Measurements from ENCODE around the gene DDX43. TPM values are rescaled to one million over a fixed set of nuclear protein-coding genes. Genes with fewer than 3 reads are reported as not detected.
"Not testable (repeated sequence)": the region's sequence is repeated elsewhere in the genome, so short reads cannot be mapped to it uniquely, and the experiment has no call there.

The DDX43 gene
- polyA plus RNA-seq, 6 donors from 2014 or later, result 0.28 to 2.2 (median 0.41) TPM; not detected in 1

- peak within 1 kb of the TSS in 1 of 6 donors; percentile 14 for H3K27ac Mint-ChIP-seq
- H3K9me3 Mint-ChIP-seq, result peaks cover 0 to 30% (median 7%) of the 10 kb centered on the region in 7 donors
- no peaks in the 10 kb centered on the region for H3K4me1 Mint-ChIP-seq
- peaks cover 0 to 8% of the 10 kb centered on the region in 2 donors for H3K36me3 Mint-ChIP-seq
- H3K4me3 Mint-ChIP-seq, result peak within 1 kb of the TSS in 1 of 8 donors; percentile 60
- H3K27me3 Mint-ChIP-seq, result no peaks in the 10 kb centered on the region
- DNase-seq, result no peak
- ATAC-seq (ENCODE audit: low read depth in 2 of 2), result no peak
Observed at GRCh38 chr6:73369563-73369962, 25.1 kb upstream of the DDX43 start, which contains the start of gene OOEP. Gene OOEP (minus strand): TSS chr6:73369897. CDS start chr6:73369792, 105 bp downstream.

DNA sequence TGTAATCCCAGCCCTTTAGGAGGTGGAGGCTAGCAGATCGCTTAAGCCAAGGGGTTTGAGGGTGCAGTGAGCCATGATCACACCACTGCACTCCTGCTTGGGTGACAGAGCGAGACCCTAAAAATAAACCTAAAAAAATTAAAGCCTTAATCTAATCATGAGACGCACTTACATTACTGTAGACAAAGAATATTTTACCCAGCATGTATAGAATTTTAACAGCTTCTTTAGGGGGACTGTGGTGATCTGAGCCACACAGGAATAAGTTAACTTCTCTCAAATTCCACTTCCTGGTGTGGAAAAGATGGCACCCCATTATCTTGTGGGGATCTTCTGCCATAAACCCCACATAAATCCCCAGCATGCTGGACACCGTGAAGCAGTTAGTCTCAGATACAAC is 22.6 kb upstream of the DDX43 start:
- no peak for ATAC-seq (ENCODE audit: low read depth in 2 of 2)
- H3K27ac Mint-ChIP-seq, result no peak overlapping the region
- DNase-seq, result no peak
- peaks cover 0 to 30% (median 7%) of the 10 kb centered on the region in 7 donors for H3K9me3 Mint-ChIP-seq
- H3K4me3 Mint-ChIP-seq, result peak overlapping the region in 1 of 8 donors; percentile 42
- no peaks in the 10 kb centered on the region for H3K27me3 Mint-ChIP-seq
- peaks cover 0 to 8% of the 10 kb centered on the region in 2 donors for H3K36me3 Mint-ChIP-seq
- H3K4me1 Mint-ChIP-seq, result peaks cover 0 to 3% (median 0%) of the 10 kb centered on the region in 3 donors

GRCh38 chr6:73372516-73372915 is 22.1 kb upstream of the DDX43 start:
- H3K27me3 Mint-ChIP-seq, result no peaks in the 10 kb centered on the region

GRCh38 chr6:73375216-73375615 is 19.4 kb upstream of the DDX43 start:
- Mint-ChIP-seq H3K36me3 (peaks cover 0 to 7% of the 10 kb centered on the region in 2 donors), H3K27me3 (no peaks in the 10 kb centered on the region), H3K27ac (no peak overlapping the region), H3K9me3 (peaks cover 0 to 21% (median 7%) of the 10 kb centered on the region in 7 donors), H3K4me1 (peaks cover 0 to 9% (median 0%) of the 10 kb centered on the region in 3 donors), H3K4me3 (no peak overlapping the region)
- no peak for DNase-seq
- no peak for ATAC-seq (ENCODE audit: low read depth in 2 of 2)

More at GRCh38 chr6:73372516-73372915, 22.1 kb upstream of the DDX43 start:
- Mint-ChIP-seq H3K27ac (no peak overlapping the region), H3K36me3 (peaks cover 0 to 8% of the 10 kb centered on the region in 2 donors), H3K4me1 (peaks cover 0 to 7% (median 0%) of the 10 kb centered on the region in 3 donors), H3K4me3 (no peak overlapping the region), H3K9me3 (peaks cover 0 to 30% (median 7%) of the 10 kb centered on the region in 7 donors)
- DNase-seq (no peak), ATAC-seq (ENCODE audit: low read depth in 2 of 2) (no peak)

DNA sequence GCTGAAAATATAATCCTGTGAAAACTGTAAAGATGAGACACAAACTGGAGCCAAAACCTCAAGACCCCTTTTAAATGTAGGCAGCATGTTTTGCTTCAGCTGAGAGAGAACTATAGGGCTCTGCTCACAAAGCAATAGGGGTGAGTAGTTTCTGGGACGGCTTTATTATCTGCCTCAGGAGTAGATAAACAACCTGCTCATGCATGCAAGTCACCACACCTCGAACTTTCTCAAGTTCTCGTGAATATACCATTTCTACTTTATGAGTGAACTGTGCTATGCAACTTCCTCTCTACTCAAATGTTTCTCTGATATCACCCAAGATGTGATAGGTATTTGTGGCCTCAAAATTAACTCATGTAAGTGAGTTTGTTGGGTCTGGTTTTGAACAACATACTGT is 17.4 kb upstream of the DDX43 start:
- H3K27me3 Mint-ChIP-seq, result no peaks in the 10 kb centered on the region
- ATAC-seq (ENCODE audit: low read depth in 2 of 2) (no peak), DNase-seq (no peak)
- peaks cover 0 to 9% (median 0%) of the 10 kb centered on the region in 3 donors for H3K4me1 Mint-ChIP-seq
- no peak overlapping the region for H3K27ac Mint-ChIP-seq
- H3K9me3 Mint-ChIP-seq, result peaks cover 0 to 9% (median under 1%) of the 10 kb centered on the region in 7 donors
- no peak overlapping the region for H3K4me3 Mint-ChIP-seq
- H3K36me3 Mint-ChIP-seq, result no peaks in the 10 kb centered on the region

DNA sequence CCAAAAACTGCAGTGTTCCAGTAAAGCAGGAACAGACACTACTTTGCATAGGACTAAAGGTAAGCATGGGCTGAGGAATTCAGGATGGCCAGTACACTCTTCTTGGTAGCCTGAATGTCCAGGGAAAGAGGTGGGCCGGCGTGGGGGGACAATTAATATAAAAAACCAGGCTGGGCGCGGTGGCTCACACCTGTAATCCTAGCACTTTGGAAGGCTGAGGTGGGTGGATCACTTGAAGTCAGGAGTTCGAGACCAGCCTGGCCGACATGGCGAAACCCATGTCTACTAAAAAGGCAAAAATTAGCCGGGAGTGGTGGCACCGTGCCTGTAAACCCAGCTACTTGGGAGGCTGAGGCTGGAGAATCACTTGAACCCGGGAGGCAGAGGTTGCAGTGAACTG is 13.1 kb upstream of the DDX43 start:
- not testable (repeated sequence) for H3K27ac Mint-ChIP-seq; H3K9me3 Mint-ChIP-seq; H3K27me3 Mint-ChIP-seq; H3K36me3 Mint-ChIP-seq; H3K4me1 Mint-ChIP-seq; ATAC-seq (ENCODE audit: low read depth in 2 of 2); DNase-seq
- peak overlapping the region in 1 of 8 donors; percentile 10 for H3K4me3 Mint-ChIP-seq

DNA sequence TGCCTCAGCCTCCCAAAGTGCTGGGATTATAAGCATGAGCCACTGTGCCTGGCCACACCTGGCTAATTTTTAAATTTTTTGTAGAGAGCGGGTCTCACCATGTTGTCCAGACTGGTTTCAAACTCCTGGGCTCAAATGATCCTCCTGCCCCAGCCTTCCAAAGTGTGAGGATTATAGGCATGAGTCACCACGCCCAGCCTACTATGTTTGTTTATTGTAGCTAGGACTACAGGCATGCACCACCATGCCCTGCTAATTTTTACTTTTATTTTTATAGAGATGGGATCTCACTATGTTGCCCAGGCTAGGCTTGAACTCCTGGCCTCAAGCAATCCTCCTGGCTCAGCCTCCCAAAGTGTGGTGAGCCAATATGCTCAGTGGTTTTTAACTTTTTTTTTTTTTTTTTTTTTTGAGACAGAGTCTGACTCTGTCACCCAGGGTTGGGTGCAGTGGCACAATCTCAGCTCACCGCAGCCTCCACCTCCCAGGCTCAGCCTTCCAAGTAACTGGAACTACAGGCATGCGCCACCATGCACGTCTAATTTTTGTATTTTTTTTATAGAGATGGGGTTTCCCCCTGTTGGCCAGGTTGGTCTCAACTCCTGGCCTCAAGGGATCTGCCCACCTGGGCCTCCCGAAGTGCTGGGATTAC is 12.0 kb upstream of the DDX43 start:
- DNase-seq (no peak), ATAC-seq (ENCODE audit: low read depth in 2 of 2) (no peak)
- peaks cover 0 to 2% (median 0%) of the 10 kb centered on the region in 3 donors for H3K4me1 Mint-ChIP-seq
- H3K27ac Mint-ChIP-seq, result no peak overlapping the region
- H3K36me3 Mint-ChIP-seq, result no peaks in the 10 kb centered on the region
- H3K27me3 Mint-ChIP-seq, result no peaks in the 10 kb centered on the region
- no peak overlapping the region for H3K4me3 Mint-ChIP-seq
- H3K9me3 Mint-ChIP-seq, result no peaks in the 10 kb centered on the region

DNA sequence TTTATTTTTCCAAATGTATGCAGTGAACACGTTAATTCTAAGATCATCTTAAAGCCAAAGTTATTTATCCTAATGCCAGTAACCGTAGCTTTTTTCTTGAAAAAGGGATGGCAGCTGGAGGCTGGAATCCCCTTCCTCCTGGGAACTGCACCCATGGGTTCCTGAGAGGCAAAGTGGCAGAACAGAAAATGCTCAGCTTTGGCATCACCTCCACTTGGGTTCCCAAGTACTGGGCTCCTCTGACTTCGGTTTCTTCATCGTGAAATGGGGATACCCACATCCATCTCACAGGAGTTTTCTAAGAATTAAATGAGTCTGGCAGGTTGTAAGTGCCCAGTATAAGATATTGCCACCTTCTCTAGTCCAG is 6.2 kb upstream of the DDX43 start:
- Mint-ChIP-seq H3K36me3 (no peaks in the 10 kb centered on the region), H3K4me3 (peak overlapping the region; percentile 82 to 93 (median 88)), H3K4me1 (peaks cover 0 to 14% (median 9%) of the 10 kb centered on the region in 3 donors), H3K9me3 (no peaks in the 10 kb centered on the region), H3K27ac (peak overlapping the region in 2 of 6 donors; percentile 56 to 72), H3K27me3 (peaks cover 0 to 13% (median 0%) of the 10 kb centered on the region in 3 donors)
- DNase-seq (no peak), ATAC-seq (ENCODE audit: low read depth in 2 of 2) (peak; percentile 16 to 18)

- ATAC-seq (ENCODE audit: low read depth in 2 of 2), result peak; percentile 75 to 82
- Mint-ChIP-seq H3K4me3 (peak overlapping the region; percentile 82 to 93 (median 88)), H3K27ac (peak overlapping the region in 3 of 6 donors; percentile 42 to 72 (median 56)), H3K27me3 (peaks cover 0 to 13% (median 0%) of the 10 kb centered on the region in 3 donors), H3K9me3 (no peaks in the 10 kb centered on the region), H3K4me1 (peaks cover 0 to 14% (median 9%) of the 10 kb centered on the region in 3 donors), H3K36me3 (no peaks in the 10 kb centered on the region)
- peak; percentile 11 for DNase-seq
Observed at GRCh38 chr6:73388800-73389512, 5.7 kb upstream of the DDX43 start.

GRCh38 chr6:73389854-73390253 is 4.8 kb upstream of the DDX43 start:
- no peaks in the 10 kb centered on the region for H3K36me3 Mint-ChIP-seq
- DNase-seq, result no peak
- H3K27ac Mint-ChIP-seq, result no peak overlapping the region
- no peaks in the 10 kb centered on the region for H3K9me3 Mint-ChIP-seq
- no peak for ATAC-seq (ENCODE audit: low read depth in 2 of 2)
- H3K4me3 Mint-ChIP-seq, result peak overlapping the region in 2 of 8 donors; percentile 51 to 86
- peaks cover 0 to 13% (median 0%) of the 10 kb centered on the region in 3 donors for H3K27me3 Mint-ChIP-seq
- H3K4me1 Mint-ChIP-seq, result peaks cover 0 to 14% (median 9%) of the 10 kb centered on the region in 3 donors

DNA sequence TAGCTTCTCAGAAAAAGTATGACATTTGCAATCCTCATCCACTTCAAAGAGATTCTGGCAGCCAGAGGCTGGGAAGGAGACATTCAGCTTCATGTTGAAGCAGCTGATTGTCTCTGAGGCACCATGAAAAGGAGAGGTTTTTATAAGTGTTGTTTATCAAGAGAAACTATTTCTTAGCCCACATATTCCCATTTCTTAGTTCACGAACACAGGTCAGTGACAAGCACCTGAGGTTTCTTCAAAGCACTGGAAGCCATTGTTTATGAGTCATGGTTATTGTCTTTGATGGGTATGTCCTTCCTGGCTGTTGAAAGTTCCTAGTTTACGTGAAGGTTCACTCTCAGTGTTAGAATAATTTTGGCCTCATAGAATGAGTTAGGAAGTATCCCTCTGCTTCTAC is 3.0 kb upstream of the DDX43 start:
- Mint-ChIP-seq H3K27ac (no peak overlapping the region), H3K27me3 (peaks cover 0 to 13% (median 0%) of the 10 kb centered on the region in 3 donors), H3K4me3 (peak overlapping the region in 1 of 8 donors; percentile 36), H3K9me3 (no peaks in the 10 kb centered on the region), H3K4me1 (peaks cover 0 to 14% (median 9%) of the 10 kb centered on the region in 3 donors), H3K36me3 (no peaks in the 10 kb centered on the region)
- DNase-seq (no peak), ATAC-seq (ENCODE audit: low read depth in 2 of 2) (no peak)

DNA sequence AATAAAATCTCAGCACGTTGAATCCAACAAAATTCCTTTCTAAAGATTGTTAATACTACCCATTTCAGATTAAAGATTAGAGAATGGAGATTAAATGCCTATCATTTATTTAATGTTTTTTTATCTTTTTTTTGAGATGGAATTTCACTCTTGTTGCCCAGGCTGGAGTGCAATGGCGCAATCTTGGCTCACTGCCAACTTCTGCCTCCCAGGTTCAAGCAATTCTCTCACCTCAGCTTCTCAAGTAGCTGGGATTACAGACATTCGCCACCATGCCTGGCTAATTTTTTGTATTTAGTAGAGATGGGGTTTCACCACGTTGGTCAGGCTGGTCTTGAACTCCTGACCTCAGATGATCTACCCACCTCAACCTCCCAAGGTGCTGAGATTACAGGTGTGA is 2.4 kb upstream of the DDX43 start:
- not testable (repeated sequence) for ATAC-seq (ENCODE audit: low read depth in 2 of 2); DNase-seq; H3K36me3 Mint-ChIP-seq; H3K9me3 Mint-ChIP-seq; H3K27ac Mint-ChIP-seq
- H3K27me3 Mint-ChIP-seq, result peaks cover 0 to 13% (median 0%) of the 10 kb centered on the region in 3 donors
- peaks cover 0 to 14% (median 9%) of the 10 kb centered on the region in 3 donors for H3K4me1 Mint-ChIP-seq
- H3K4me3 Mint-ChIP-seq, result peak overlapping the region in 1 of 8 donors; percentile 36

- H3K36me3 Mint-ChIP-seq, result no peaks in the 10 kb centered on the region
- DNase-seq (no peak), ATAC-seq (ENCODE audit: low read depth in 2 of 2) (no peak)
- H3K4me3 Mint-ChIP-seq, result peak overlapping the region in 2 of 8 donors; percentile 16 to 30
- no peaks in the 10 kb centered on the region for H3K9me3 Mint-ChIP-seq
- peaks cover 0 to 8% (median 0%) of the 10 kb centered on the region in 3 donors for H3K27me3 Mint-ChIP-seq
- H3K27ac Mint-ChIP-seq, result peak overlapping the region in 1 of 6 donors; percentile 22
- H3K4me1 Mint-ChIP-seq, result peaks cover 0 to 10% (median 9%) of the 10 kb centered on the region in 3 donors
Observed at GRCh38 chr6:73393278-73393677, 1.4 kb upstream of the DDX43 start.

All from naive B cell (primary cell).